K562 (cell line): Measurements from ENCODE around the gene P2RX3. TPM values are rescaled to one million over a fixed set of nuclear protein-coding genes. Genes with fewer than 3 reads are reported as not detected.

Source experiments
- ATAC-seq: fragments of 200-7000 bp; cut with Tn5 transposase; 3 replicates; pipeline ENCODE4 v1.9.1; 2020; ENCODE audit warnings: moderate library complexity
- BruUV-seq: library from RNA; stranded (reverse); fragments of 400-500 nt; replicated peaks from 2 replicates; lab custom pipeline; 2021; lab: Mats Ljungman, UMichigan
- CTCF ChIA-PET: fragments of 300-600 bp; formaldehyde crosslinking; extraction: SDS; loops from one replicate; lab custom pipeline; 2021; ENCODE audit warnings: low intra/inter-chr PET ratio; lab: Yijun Ruan, JAX
- POLR2A ChIA-PET: fragments of 300-600, 350-650 bp; sonication (Branson Sonifier 250); formaldehyde crosslinking; extraction: SDS; loops from one replicate; lab custom pipeline; 2021; ENCODE audit warnings: antibody characterized with exemption, inconsistent platforms; lab: Yijun Ruan, JAX
- DNase-seq, 4 experiments: peaks; one replicate each; pipeline versions ENCODE4 v3.0.0 to v3.0.0-alpha.2; 2011 to 2018; ENCODE audit warnings: low spot score in 3 of 4, mixed read lengths in 3 of 4; ENCODE audit errors: extremely low read depth in 1 of 4
- FAIRE-seq: peaks from 2 replicates; lab custom pipeline; 2011; peaks lifted over from hg19 to GRCh38; lab: Jason Lieb, UNC
- H2AFZ ChIP-seq: 2 replicates; pipeline ENCODE4 v1.6.0; 2011; ENCODE audit warnings: low read depth, low read length, control low read depth, inconsistent platforms
- H3K27ac ChIP-seq: fragments of 200-600 bp; 3 replicates; pipeline ENCODE4 v1.8.0; 2011; ENCODE audit warnings: low read depth, mild to moderate bottlenecking, control low read depth, inconsistent platforms, low read length, moderate library complexity, mixed read lengths; ENCODE audit errors: extremely low read depth
- H3K27me3 ChIP-seq, 2 experiments: fragments of 300-600 bp in 1 of 2; 2 replicates in 1 of 2; 3 replicates in 1 of 2; pipeline versions ENCODE4 v1.6.0 to v1.8.0; 2011; ENCODE audit warnings: inconsistent platforms in 2 of 2, low read length in 2 of 2, mild to moderate bottlenecking in 1 of 2, mixed read lengths in 1 of 2, moderate library complexity in 1 of 2; ENCODE audit not compliant: control insufficient read depth in 2 of 2, insufficient read depth in 2 of 2
- H3K36me3 ChIP-seq: fragments of 300-600 bp; 3 replicates; pipeline ENCODE4 v1.8.0; 2011; ENCODE audit warnings: mild to moderate bottlenecking, low read length, inconsistent platforms; ENCODE audit not compliant: control insufficient read depth, insufficient read depth
- H3K4me1 ChIP-seq, 2 experiments: fragments of 200-600 bp in 1 of 2; replicated peaks in 1 of 2; 2 replicates in 1 of 2; 3 replicates in 1 of 2; pipeline versions ENCODE4 v1.5.1 to v1.8.0; 2011; ENCODE audit warnings: inconsistent platforms in 2 of 2, low read length in 2 of 2, mild to moderate bottlenecking in 1 of 2, mixed read lengths in 1 of 2, moderate library complexity in 1 of 2; ENCODE audit not compliant: control insufficient read depth in 2 of 2, insufficient read depth in 2 of 2
- H3K4me2 ChIP-seq: 2 replicates; pipeline ENCODE4 v1.6.1; 2011; ENCODE audit warnings: low read length, control low read depth, inconsistent platforms, mixed read lengths; ENCODE audit not compliant: insufficient read depth
- H3K4me3 ChIP-seq: fragments of 200-600 bp; sonication (generic), shearing (Covaris generic); 2 replicates; pipeline ENCODE4 v1.5.1; 2016; ENCODE audit warnings: control low read depth, inconsistent platforms
- H3K79me2 ChIP-seq: fragments of 200-600 bp; 3 replicates; pipeline ENCODE4 v1.8.0; 2011; ENCODE audit warnings: low read length, inconsistent platforms; ENCODE audit not compliant: control insufficient read depth, insufficient read depth
- H3K9ac ChIP-seq, 2 experiments: 2 replicates each; pipeline versions ENCODE4 v1.6.0 to v1.6.1; 2011; ENCODE audit warnings: low read depth in 2 of 2, low read length in 2 of 2, control low read depth in 1 of 2, inconsistent platforms in 1 of 2, mild to moderate bottlenecking in 1 of 2, mixed read lengths in 1 of 2; ENCODE audit not compliant: insufficient read depth in 1 of 2
- H3K9me1 ChIP-seq: one replicate; pipeline ENCODE4 v1.6.0; 2011; ENCODE audit warnings: inconsistent platforms, mild to moderate bottlenecking, low read length, moderate library complexity; ENCODE audit not compliant: control insufficient read depth, insufficient read depth
- H3K9me3 ChIP-seq: replicated peaks from 2 replicates; pipeline ENCODE4 v1.5.1; 2011; ENCODE audit warnings: low read depth, low read length, inconsistent platforms; ENCODE audit not compliant: control insufficient read depth, insufficient read depth
- H4K20me1 ChIP-seq: replicated peaks from 2 replicates; pipeline ENCODE4 v1.6.1; 2011; ENCODE audit warnings: low read length, inconsistent platforms, mixed read lengths; ENCODE audit not compliant: control insufficient read depth, insufficient read depth
- CBFA2T3 ChIP-seq: fragments of 450-650 bp; IDR thresholded peaks from 2 replicates; pipeline ENCODE4 v1.6.1; 2017
- COPS2 ChIP-seq: fragments of 450-650 bp; conservative IDR thresholded peaks from 2 replicates; pipeline ENCODE4 v1.6.1; 2016; ENCODE audit warnings: mild to moderate bottlenecking, moderate library complexity
- HIVEP1 ChIP-seq: fragments of 250-450 bp; sonication (Bioruptor Pico); IDR thresholded peaks from 2 replicates; pipeline ENCODE4 v1.4.0; 2020; ENCODE audit warnings: mild to moderate bottlenecking
- MNT ChIP-seq, 2 experiments: fragments of 450-650 bp; conservative IDR thresholded peaks; 2 replicates each; pipeline ENCODE4 v1.6.1; 2017; ENCODE audit warnings: mild to moderate bottlenecking in 2 of 2, moderate library complexity in 2 of 2
- MYC ChIP-seq, 2 experiments: fragments of 250-450 bp in 1 of 2; sonication (Bioruptor Pico) in 1 of 2; IDR thresholded peaks; 2 replicates each; pipeline versions ENCODE4 v1.5.1 to v1.6.1; 2012 to 2021; ENCODE audit warnings: low read depth in 2 of 2, borderline replicate concordance in 1 of 2, improper control_type of control experiment in 1 of 2, low read length in 1 of 2, mild to moderate bottlenecking in 1 of 2, moderate library complexity in 1 of 2
- POLR2G ChIP-seq: fragments of 200-400 bp; formaldehyde crosslinking; IDR thresholded peaks from 2 replicates; pipeline ENCODE4 v1.6.1; 2017; ENCODE audit warnings: low read depth, mild to moderate bottlenecking, antibody characterized with exemption, low read length, moderate library complexity
- TAF1 ChIP-seq: IDR thresholded peaks from 2 replicates; pipeline ENCODE4 v1.6.1; 2011; ENCODE audit warnings: mild to moderate bottlenecking, low read length, moderate library complexity; ENCODE audit not compliant: insufficient read depth, control insufficient read depth, severe bottlenecking; ENCODE audit errors: extremely low read depth
- ZNF143 ChIP-seq: sonication (generic); formaldehyde crosslinking; IDR thresholded peaks from 2 replicates; pipeline ENCODE4 v1.9.0; 2022; ENCODE audit warnings: mild to moderate bottlenecking, missing genetic modification reagents
- ZNF23 ChIP-seq: fragments of 250-450 bp; sonication (Bioruptor Pico); IDR thresholded peaks from 2 replicates; pipeline ENCODE4 v1.4.0; 2020; ENCODE audit warnings: mild to moderate bottlenecking
- ZNF668 ChIP-seq: fragments of 250-450 bp; sonication (Bioruptor Pico); IDR thresholded peaks from 2 replicates; pipeline ENCODE4 v1.8.0; 2022; ENCODE audit warnings: mild to moderate bottlenecking, inconsistent platforms
- WGBS: fragments of 100-300 bp; shearing (Covaris generic); methylation state at CpG from one replicate; pipeline ENCODE4 v1.1.6; 2016; ENCODE audit warnings: low coverage, mixed read lengths; ENCODE audit not compliant: insufficient coverage; ENCODE audit errors: missing lambda C conversion rate; 5-methylcytosine and 5-hydroxymethylcytosine counted together
- in situ Hi-C: fragments of 300-500 bp; cut with MboI; formaldehyde crosslinking; loops from 4 replicates; pipeline ENCODE4 v1.15.0; 2018; ENCODE audit warnings: inconsistent platforms, mixed read lengths
- intact Hi-C: fragments of 100-400 bp; cut with micrococcal nuclease; formaldehyde crosslinking; loops from 2 replicates; pipeline ENCODE4 v1.14.2; 2022
- polyA plus RNA-seq, 8 experiments: library from polyadenylated mRNA; depleted of rRNA in 4 of 8; stranded (reverse) in 5 of 8; unstranded in 3 of 8; fragments of >200 nt; fragmentation: Nextera tagmentation in 2 of 8; fragmentation: Illumina TruSeq in 1 of 8; extraction: Ambion mirVana in 2 of 8; extraction: Trizol in 1 of 8; gene quantifications; 2 replicates each; pipeline versions ENCODE4 v1.2.1 to v1.2.3, GENCODE V29; 2011 to 2014; ENCODE audit warnings: inconsistent platforms in 1 of 8, missing spikeins in 1 of 8
- total RNA-seq, 7 experiments: library from RNA; depleted of rRNA in 6 of 7; stranded (reverse); fragments of >200 nt in 6 of 7; fragmentation: Illumina TruSeq in 2 of 7; extraction: Trizol in 2 of 7; gene quantifications; 2 replicates each; pipeline versions ENCODE4 v1.2.1 to v1.2.3, GENCODE V29; 2011 to 2021; ENCODE audit warnings: low replicate concordance in 1 of 7

P2RX3 gene
- total and polyA plus RNA-seq, 9 of the 15 experiments (the other 6 are each of a cell fraction or from before 2014, with no cell fraction given), result not detected

GRCh38 chr11:57405271-57405860 lies 67.2 kb downstream of the P2RX3 start:
- POLR2A ChIA-PET, result interaction anchor here (0.6 to 1.5 kb wide), 4 partner anchors 8 to 327 kb away, joined by 3 to 5 read pairs (median 4); no protein-coding TSS in a partner anchor
- BruUV-seq, result no TSS peak
- H4K20me1 ChIP-seq, result no peaks in the 10 kb centered on the region
- CTCF ChIA-PET, result no interaction called here
- H3K27me3 ChIP-seq, result no peaks in the 10 kb centered on the region; a peak in 1 of 5 replicates
- H2AFZ ChIP-seq, result no peak overlapping the region
- DNase-seq (no peak), FAIRE-seq (no peak), ATAC-seq (no peak)
- no peaks in the 10 kb centered on the region for H3K9me3 ChIP-seq
- H3K36me3 ChIP-seq, result peaks cover 52% of the 10 kb centered on the region
- H3K27ac ChIP-seq, result no peak overlapping the region
- H3K4me3 ChIP-seq, result no peak overlapping the region
- H3K9ac ChIP-seq, result no peak overlapping the region
- H3K4me2 ChIP-seq, result no peak overlapping the region
- whole genome bisulfite sequencing, result 84% methylated on average over 3 of the region's 4 CpGs
- TF ChIP-seq POLR2G (0 out of 2 replicates have a peak, but pooled peaks have one; percentile 1), ZNF23 (CRISPR knock-in tag) (no peak), ZNF668 (CRISPR knock-in tag) (no peak)
- H3K9me1 ChIP-seq, result no peaks in the 10 kb centered on the region
- no peaks in the 10 kb centered on the region for H3K79me2 ChIP-seq
- intact Hi-C loops, result no loop called here
- H3K4me1 ChIP-seq, result peaks cover 15 to 28% of the 10 kb centered on the region in 2 experiments; a peak in 4 of 5 replicates
- in situ Hi-C loops, result no loop called here

- Histone ChIP-seq H3K27ac (no peak overlapping the region), H3K9me3 (no peaks in the 10 kb centered on the region), H3K4me2 (no peak overlapping the region), H3K4me1 (peaks cover 15 to 26% of the 10 kb centered on the region in 2 experiments; a peak in 4 of 5 replicates), H3K27me3 (no peaks in the 10 kb centered on the region; a peak in 1 of 5 replicates), H3K4me3 (no peak overlapping the region), H2AFZ (no peak overlapping the region), H3K9ac (peak overlapping the region in 1 of 2 experiments; percentile 10; a peak in 1 of 4 replicates), H4K20me1 (no peaks in the 10 kb centered on the region), H3K36me3 (peaks cover 63% of the 10 kb centered on the region), H3K9me1 (no peaks in the 10 kb centered on the region), H3K79me2 (no peaks in the 10 kb centered on the region)
- BruUV-seq, result no TSS peak
- POLR2A ChIA-PET, result interaction anchor here (1.5 kb wide), 5 partner anchors 9 to 21 kb away, joined by 3 to 8 read pairs (median 4); no protein-coding TSS in a partner anchor
- in situ Hi-C loops (no loop called here), intact Hi-C loops (no loop called here)
- DNase-seq, result no peak
- ATAC-seq, result peak; percentile 11
- WGBS, result 39% methylated on average over 4 of the region's 4 CpGs
- FAIRE-seq, result no peak
- CTCF ChIA-PET, result no interaction called here
- TF ChIP-seq CBFA2T3, result peak; percentile 20; the same call in 1 of the 2 replicates
- 0 out of 4 replicates have a peak, but pooled peaks of 1 of the 2 experiments have one; percentile 28 for TF ChIP-seq MNT (conservative IDR thresholded peaks at IDR 0.05)
- TF ChIP-seq TAF1, result no peak
- no peak for TF ChIP-seq COPS2
- no peak for TF ChIP-seq HIVEP1 (CRISPR knock-in tag)
- 0 out of 2 replicates have a peak, but pooled peaks have one; percentile 44 for TF ChIP-seq MYC (IDR thresholded peaks at IDR 0.05; ENCODE audit: low read depth, low read length)
- no peak for TF ChIP-seq MYC (CRISPR knock-in tag; IDR thresholded peaks at IDR 0.05; ENCODE audit: borderline replicate concordance, low read depth)
- TF ChIP-seq ZNF143, result no peak
These were observed 68.3 kb downstream of the P2RX3 start for GRCh38 chr11:57406337-57406904.
